ENCODE results near the gene KRT74.
"Not testable (repeated sequence)": the region's sequence is repeated elsewhere in the genome, so short reads cannot be mapped to it uniquely, and the experiment has no call there.

The KRT74 gene

DNA sequence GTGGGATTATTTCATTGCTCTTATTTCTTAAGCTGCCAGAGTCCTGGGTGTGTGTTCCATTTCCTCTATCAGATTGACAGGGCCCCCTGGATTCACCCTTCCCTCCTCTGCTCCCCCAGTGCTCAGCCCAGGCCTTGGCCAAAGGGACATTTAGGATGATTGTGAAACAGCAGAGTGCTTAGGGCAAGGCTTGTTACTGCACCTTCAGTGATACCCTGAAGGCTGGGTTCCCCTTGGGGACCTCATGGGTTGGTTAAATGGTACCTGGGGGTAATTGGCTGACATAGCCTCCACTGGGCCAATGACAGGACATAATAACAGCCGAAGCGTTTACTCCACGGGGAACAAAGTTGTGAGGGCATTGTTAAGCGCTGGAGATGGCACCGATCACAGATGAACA is 28.9 kb upstream of the KRT74 start:
- no peak for DNase-seq

DNA sequence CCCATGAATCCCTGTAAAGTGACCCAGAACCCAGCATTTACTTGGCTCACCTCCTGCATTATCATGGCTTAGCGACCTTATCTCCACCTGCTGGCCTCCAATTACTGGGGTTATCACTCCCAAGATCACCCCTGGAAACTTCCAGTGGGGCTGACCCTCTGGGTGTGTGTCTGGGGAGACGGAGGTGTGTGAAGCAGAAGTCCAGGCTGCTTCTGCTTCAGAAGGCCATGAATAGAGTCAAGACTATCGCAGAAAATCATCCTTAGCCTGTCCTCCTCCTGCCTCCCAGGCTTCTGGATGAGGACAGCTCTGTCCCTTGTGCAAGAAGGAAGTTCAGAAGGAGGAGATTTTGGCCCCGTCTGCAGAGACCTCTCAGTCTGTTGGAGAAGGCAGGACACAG is 28.0 kb upstream of the KRT74 start:
- no peak for DNase-seq

DNA sequence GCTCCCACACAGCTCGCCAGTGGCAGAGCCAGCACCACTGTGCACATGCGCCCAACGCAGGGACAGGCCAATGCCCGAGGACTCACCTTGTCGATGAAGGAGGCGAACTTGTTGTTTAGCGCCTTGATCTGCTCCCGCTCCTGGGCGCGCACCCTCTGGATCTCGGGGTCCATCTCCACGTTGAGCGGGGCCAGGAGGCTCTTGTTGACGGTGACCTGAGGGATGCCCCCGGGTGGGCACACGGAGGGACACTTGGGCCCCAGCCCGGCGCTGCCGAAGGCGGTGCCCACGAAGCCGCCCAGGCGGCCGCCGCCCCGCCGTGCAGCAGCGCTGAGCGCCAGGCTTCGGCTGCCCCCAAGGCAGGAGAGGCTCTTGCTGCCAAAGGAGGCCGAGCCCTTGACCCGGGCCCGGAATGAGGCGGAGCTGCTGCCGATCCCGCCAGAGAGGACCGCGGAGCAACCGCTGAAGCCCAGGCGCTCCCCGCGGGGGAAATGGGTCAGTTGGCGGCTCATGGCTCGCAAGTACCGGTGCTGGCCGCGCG is 27.4 kb upstream of the KRT74 start, which contains the start of gene KRT72:
KRT72 (minus strand) TSS at position 523 of the 541 bp plus-strand sequence; CDS start at position 512, 11 bp downstream.
- DNase-seq: no peak

DNA sequence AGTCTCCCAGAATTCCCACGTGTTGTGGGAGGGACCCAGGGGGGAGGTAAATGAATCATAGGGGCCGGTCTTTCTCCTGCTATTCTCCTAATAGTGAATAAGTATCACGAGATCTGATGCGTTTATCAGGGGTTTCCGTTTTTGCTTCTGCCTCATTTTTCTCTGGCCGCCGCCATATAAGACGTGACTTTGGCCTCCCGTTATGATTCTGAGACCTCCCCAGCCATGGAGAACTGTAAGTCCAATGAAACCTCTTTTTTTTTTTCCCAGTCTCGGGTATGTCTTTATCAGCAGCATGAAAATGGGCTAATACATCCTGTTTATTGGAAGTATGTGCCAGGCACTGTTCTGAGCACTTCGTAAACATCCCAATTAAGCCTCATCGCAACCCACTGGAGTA is 26.8 kb upstream of the KRT74 start:
- DNase-seq: no peak

DNA sequence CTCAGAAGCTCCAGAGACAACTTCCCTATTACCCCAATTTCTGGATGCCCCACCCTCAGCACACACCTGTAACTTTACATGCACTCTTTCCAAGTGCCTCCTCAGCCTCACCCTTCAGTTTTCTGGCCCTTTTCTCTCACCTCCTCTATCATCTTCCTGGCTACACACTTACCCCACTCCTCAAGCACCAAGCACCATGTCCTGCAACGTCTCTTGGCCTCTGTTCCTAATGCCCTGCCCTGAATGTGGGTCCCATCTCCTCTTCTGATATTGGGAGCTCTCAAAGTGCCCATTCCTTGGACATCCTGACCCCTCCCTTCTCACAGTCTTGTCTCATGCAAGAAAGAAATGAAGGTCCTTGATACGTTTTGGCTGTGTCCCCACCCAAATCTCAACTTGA is 26.4 kb upstream of the KRT74 start:
- no peak for DNase-seq

DNA sequence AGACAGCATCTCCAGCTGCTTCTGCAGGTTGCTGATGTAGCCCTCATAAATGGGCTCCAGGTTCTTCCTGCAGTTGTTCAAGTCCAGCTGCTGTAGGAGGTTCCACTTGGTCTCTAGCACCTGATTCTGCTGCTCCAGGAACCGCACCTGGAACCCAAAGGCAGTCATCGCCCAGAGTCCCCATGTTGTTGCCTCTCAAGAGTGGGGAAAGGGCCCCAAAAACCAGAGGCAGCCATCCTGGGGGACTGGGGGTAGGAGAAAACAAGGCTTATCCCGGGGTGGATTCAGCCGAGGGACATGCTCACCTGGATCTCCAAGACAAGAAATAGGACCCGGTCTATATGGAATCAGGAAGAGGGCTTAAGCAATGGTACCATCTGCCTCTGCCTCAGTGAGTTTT is 25.3 kb upstream of the KRT74 start:
- DNase-seq: no peak

DNA sequence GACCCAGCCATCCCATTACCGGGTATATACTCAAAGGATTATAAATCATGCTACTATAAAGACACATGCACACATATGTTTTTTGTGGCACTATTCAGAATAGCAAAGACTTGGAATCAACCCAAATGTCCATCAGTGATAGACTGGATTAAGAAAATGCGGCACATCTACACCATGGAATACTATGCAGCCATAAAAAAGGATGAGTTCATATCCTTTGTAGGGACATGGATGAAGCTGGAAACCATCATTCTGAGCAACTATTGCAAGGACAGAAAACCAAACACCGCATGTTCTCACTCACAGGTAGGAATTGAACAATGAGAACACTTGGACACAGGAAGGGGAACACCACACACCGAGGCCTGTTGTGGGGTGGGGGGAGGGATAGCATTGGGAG is 20.6 kb upstream of the KRT74 start:
- not testable (repeated sequence) for DNase-seq

DNA sequence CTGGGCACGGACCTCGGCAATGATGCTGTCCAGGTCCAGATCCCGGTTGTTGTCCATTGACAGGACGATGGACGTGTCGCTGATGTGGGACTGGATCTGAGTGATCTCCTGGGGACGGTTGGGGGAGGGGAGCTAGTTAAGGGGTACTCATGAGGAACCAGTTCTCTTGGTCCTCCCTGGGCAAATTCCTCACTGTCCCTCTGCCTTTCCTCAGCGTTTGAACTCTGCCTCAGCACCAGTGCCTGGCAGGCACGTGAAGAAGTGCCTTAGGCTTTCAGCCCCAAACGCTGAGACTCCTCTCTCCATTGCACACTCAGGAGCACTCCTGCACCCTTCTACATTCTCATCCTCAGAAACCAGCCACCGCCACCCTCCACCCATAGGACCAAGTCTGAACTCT is 17.9 kb upstream of the KRT74 start:
- no peak for DNase-seq

DNA sequence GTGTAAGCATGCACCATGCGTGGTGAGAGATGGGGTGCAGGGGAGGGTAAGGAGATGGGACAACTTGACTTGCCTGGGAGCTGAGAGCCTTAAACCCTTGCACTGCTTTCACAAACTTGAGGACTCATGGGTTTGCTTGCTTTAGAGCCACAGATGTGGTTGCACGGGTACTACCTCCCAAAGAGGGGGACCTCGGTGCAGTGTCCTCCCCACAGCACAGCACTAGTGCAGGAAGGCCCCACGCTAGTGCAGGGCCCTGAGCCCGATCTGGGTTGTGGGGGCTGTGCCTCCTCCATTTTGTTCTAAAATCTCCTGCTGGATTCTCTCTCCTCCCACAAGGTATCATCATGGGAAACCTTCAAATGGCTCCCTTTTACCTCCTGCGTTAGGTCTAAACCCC is 16.4 kb upstream of the KRT74 start:
- no peak for DNase-seq

DNA sequence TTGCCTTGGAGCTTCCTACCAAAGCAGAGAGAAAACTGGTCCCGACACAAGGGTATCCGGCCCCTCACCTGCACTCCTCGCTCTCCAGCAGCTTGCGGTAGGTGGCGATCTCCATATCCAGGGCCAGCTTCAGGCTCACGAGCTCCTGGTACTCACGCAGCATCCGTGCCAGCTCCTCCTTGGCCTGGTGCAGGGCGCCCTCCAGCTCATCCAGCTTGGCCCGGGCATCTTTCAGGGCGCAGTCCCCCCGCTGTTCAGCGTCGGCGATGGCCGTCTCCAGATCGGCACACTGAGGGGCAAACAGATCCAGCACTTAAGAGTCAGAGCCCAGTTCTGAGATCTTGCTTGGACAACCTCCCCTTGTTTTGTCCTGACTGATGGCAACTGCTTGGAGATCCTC is 13.9 kb upstream of the KRT74 start:
- DNase-seq: no peak

DNA sequence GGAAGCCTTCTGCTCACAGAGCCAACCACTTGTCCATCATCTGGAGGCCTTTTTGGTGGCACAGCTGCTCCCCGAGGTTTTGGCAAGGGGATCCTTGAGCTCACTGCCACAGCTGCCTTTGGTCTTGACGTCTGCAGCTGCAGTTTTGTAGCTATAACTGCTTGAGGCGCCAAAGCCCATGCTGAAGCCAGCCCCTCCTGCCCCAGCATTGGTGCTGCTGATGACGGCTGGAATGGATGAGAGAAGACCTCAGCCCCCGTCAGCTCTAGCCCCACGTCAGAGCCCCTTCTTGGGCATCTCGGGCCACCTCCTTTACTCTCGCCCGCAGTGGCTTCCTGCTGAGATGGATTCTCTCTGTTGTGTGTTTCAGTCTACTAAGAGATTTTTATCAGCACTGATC is 12.3 kb upstream of the KRT74 start:
- DNase-seq: no peak

DNA sequence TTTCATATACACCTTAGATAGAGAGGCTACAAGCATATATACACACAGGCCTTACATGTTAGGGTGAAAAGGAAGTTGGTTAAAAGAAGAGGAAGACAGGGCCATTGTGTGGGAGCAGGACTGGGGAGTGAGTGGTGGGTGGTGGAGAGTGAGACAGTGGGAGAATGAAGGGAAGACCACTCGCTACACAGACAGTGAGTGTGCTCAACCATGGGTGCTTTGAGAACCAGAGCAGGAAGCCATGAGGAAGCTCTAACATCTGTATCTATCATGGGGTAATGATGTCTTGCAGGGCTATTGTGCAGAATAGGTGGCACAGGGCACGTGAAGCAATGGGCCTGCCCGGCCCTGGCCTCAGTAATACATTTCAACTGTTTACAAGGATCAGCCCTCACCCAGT is 11.4 kb upstream of the KRT74 start:
- no peak for DNase-seq

DNA sequence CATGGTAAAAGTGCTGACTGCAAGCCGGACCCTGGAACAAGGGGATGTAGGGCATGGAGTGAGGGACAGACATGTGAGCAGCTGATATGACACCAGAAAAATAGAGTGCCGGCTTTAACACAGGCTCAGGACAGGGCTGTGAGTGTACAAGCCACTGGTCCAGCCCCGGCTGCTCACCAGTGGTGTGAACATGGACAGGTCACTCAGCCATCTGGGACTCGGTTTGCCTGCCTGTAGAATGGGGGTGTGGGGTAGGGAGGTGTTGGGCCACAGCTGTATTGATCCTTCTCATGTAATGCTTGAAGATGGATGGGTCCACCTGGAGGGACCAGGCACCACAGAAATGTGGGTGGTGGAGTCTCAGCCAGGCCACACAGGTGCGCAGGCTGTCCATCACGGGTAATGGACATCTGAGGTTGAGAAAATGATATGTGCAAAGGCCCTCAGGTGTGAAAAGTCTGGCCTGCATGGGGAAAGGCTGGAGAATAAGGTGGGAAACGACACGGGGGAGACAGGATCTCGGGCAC is 10.6 kb upstream of the KRT74 start:
- no peak for DNase-seq

DNA sequence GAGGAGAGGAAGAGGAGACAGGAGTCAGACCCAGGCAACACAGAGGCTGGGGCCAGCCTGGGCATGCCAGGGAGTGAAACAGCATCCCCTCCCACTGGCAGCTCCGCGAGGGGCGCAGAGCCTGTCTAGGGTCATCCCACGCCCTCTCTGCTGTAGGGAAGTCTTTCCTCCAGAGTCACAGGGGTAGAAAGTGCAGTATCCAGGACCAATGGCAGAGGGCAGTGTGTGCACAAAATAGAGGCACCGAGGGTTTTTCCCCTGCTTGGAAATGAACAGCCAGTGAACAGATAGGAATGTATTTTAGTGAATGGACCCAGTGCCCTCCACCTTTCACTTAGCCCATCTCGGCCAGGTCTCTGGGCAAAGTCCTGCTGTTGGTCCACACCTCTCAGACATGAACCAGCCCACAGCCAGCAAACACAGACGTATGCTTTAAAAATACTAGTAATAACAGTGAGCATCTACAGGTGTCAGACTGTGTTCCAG is 9.4 kb upstream of the KRT74 start:
- peak; percentile 51 for DNase-seq

DNA sequence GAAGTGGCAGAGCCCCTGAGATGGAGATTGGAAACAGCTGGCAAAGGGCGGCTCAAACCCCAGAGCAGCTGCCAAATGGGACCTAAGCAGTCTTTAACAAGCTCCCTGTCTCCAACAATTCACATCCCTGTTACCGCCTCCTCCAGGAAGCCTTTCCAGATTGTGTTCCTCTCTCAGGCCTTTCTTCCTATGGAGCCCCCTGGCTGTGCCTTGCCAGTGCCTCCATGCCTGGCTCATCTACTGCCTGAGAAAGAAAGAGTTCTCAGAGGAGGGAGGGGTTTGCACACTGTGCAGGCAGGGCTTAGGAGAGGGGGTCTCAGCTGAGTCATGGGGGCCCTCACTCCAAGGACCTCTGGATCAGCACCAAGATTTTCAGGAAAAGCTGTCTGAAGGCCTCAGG is 8.8 kb upstream of the KRT74 start:
- no peak for DNase-seq

DNA sequence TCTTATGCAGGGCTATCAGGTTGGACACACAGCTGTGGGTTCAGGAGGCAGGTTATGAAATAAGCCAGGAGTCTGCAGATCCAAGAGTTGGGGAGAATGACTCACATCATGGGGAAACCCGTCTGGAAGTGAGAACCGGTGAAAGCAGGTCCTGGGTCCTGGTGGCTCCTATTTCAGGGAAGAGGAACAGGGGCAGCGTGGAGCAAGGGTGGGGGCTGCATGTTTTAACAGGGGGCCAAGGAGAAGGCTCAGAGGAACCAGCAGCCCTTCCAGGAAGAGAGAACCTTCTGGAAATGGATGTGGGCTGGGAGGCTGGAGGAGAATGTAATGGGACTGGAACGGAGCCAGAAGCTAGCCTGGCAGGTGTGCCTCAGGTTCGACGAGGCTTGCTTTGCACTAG is 7.8 kb upstream of the KRT74 start:
- peak; percentile 8 for DNase-seq

DNA sequence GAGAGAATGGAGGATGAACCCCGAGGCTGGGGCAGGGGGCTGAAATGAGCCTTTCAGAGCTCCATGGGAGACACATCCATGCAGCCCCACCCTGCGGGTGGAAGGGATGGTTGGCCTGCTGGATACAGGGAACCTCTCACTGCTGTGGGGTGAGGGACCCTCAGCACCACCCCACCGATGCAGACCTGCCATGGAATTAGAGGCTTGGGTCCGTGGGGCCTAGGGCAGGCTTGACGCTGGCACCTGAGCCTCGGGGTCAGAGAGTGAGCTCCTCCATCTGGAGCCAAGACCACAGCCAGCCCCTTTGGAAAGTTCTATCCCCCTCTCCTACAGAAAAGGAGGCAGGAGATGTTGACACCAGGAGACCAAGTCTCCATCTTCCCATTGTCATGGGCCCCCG is 7.4 kb upstream of the KRT74 start:
- no peak for DNase-seq

DNA sequence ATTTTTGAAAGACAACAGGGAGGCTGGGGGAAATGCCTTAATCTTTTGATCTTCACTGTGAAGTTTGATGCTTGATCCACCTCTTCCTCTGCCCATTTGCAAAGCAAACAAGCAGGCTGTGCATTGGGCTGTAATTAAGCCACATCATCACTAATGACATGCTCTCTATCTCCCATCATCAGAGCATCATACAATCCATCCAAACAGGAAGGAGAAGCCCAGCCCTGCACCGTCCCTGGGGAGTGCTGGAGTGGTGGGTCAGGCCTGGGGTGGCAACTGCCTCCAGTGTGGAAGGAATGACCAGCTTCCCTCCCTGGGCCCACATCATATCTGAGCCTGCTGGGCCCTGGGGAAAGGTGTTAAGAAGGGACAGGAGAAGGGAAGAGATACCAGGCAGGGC is 6.9 kb upstream of the KRT74 start:
- DNase-seq: no peak

DNA sequence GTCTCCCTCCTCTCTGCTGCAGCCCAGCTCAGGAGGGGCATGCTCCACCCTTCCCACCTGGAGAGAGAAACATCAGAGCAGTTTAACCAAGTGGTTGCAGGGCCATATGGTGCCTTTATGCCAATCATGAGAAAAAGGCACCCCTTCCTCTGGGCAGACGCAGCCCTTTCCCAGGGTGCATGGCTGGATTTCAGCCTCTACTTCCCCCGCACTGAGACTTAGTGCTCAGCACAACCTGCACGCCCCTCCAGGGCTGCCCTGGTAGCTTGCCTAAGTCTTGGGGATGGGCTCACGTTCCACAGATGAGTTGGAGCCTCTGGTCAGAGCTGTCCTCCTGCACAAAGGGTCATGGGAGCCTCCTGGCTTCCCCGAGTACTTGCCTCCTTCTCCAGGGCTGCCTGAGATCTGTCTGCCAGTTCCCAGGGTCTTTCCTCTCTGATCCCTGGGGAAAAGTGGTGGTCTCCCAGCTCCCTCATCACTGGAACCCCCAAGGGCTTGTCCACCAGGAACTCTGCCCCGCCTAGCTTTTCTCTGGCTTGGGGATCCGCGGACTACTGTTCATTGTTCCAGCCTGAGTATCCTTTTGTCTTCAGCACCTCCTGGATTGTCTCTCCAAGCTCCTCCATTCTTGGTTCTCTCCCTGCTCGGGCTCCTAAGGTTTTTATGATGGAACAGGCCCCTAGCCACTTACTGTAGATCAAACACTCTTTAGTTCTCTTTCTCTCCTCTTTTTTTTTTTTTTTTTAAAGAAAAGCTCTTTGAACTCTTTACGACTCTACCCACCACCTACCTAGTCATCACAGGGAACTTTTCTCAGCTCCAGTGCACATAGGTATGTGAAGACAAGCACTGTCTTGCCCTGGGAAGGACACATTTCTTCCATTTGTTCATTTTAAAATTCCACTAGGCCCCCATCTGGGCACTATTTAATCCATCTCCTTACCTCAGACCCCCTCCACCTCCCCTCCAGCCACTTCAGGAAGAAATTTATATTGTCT is 6.1 kb upstream of the KRT74 start:
- no peak for DNase-seq

DNA sequence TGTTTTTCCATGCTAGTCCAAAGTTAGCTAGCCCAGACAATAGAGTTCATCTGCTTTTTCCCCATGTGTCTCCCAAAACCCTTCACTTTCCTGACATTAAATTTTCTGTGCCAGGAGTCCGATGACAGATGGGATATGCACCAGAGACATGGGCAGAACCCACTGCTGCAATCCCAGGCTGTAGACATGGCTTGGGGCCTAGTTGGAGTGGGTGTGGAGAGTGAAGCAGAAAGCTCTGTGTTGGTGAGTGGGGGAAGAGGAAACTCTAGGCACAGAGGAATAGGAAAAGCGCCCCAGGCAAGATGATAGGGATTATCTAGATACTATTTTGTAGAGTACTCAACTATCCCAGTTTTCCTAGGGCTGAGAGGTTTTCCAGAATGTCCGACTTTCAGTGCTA is 4.8 kb upstream of the KRT74 start:
- DNase-seq: no peak

DNA sequence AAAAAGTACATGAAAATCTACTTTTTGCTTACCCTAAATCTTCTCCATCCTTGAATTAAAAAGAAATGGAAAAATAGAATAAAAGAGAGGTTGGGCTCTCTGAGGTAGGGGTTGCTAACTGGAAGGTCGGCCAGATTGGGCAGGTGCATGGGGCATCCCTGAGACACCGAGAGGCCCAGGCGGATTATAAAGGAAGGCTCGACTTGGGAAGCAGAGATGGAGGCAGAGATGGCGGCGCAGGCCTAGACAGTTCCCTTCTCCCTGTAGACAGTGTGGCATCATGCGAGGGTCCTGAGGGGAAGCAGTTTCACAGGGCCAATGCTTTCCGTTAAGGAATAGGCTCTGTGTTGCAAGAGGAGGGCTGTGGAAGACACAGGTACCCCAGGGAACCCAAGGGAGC is 3.7 kb upstream of the KRT74 start:
- no peak for DNase-seq

DNA sequence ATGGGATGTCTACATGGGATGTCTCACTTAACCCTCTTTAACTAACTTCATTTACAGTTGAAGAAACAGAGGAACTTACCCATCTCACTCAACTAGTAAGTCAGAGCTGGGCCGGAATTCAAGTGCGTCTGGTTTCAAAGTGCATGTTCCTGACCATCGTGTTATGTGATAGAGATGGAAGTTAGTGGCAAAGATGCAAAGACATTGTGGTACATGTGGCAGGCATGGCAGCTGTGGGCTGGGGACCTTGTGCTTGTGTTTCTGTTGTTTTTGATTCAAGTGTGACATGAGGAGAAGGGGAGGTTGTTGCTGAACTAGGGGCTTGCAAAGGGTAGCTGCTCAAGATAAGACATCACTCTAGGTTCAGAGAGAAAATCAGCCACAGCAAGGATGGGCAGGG is 2.3 kb upstream of the KRT74 start:
- no peak for DNase-seq

DNA sequence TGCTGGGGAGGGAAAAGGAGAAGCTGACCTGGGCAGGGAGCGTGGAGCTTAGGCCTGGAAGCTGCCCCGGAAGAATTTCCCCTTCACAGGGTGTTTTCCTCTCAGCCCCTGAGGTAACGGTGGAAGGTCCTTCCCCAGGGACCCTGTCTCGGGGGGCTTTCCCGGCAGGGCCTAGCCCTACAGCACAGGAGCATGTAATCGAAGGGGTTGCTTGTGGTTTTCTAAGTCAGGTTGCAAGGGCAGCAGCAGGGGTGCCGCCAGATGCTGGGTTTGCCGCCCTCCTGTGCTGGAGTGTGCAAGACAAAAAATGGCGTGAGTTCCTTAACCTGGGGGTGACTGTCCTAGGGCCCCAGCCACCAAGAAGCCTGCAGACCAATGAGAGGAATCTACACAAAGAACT is 1.6 kb upstream of the KRT74 start:
- DNase-seq: no peak

DNA sequence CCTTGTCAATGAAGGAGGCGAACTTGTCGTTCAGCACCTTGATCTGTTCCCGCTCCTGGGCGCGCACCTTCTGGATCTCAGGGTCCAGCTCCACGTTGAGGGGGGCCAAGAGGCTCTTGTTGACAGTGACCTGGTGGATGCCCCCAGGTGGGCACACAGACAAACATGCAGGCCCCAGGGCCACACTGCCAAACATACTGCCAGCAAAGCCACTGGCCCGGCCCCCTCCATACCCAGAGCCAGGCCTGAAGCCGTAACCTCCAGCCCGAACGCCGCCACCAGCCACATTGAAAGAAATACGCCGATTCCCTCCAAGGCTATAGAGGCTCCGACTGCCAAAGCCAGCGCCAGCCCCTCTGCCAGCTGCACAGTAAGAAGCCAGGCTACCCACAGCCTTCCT is 337 bp downstream of the KRT74 start:
- no peak for DNase-seq

Data from fibroblast of skin of abdomen (primary cell).